ENCODE results near the gene WBP4.

DNA sequence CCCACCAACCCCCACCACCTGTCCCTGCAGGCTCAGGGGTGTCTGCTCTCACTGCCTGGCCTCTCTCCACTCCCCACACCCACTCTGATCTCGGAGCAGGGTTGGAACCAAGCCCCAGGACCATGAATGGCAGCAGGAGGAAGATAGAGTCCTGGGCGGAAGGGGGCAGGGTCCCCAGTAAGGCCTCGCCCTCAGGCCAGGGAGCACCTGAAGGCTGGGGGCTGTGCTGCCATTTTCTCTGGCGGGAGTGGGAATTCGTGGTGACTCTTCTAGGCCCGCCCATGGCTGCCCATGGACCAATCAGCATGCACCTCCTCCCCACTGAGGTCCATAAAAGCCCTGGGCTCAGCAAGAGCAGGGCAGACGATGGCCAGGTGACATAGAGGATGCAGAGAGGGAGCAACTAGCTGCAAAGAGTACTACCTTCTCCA lies 46.3 kb downstream of the WBP4 start:
- TF ChIP-seq CTCF (IDR thresholded peaks at IDR 0.05; ENCODE audit: insufficient read depth, low read length) (no peak), POLR2AphosphoS5 (IDR thresholded peaks at IDR 0.05; ENCODE audit: low read depth) (no peak), REST (IDR thresholded peaks at IDR 0.05; ENCODE audit: insufficient replicate concordance, low read depth) (no peak), SPI1 (IDR thresholded peaks at IDR 0.05; ENCODE audit: borderline replicate concordance, low read depth) (no peak), GABPA (IDR thresholded peaks at IDR 0.05; ENCODE audit: low read depth) (no peak)
